Measurements from ENCODE around the gene SEMA5A. TPM values are rescaled to one million over a fixed set of nuclear protein-coding genes. Genes with fewer than 3 reads are reported as not detected.

SEMA5A gene
- total RNA-seq, 2 donors from 2014 or later = 3.4 to 40.2 TPM

- DNase-seq (no peak), ATAC-seq (no peak)
- H3K27me3 ChIP-seq = no peaks in the 10 kb centered on the region
- no peaks in the 10 kb centered on the region for H3K4me1 ChIP-seq
- no peaks in the 10 kb centered on the region for H3K36me3 ChIP-seq (replicated peaks in 1 of 2; ENCODE audit: insufficient read depth in 1 of 2, low read depth in 2 of 2)
- H3K4me3 ChIP-seq = no peak overlapping the region
- no peaks in the 10 kb centered on the region for H3K9me3 ChIP-seq
- TF ChIP-seq POLR2A (IDR thresholded peaks at IDR 0.05) = no peak
- no peak for TF ChIP-seq CTCF (IDR thresholded peaks at IDR 0.05)
- no peak overlapping the region for H3K27ac ChIP-seq
- WGBS, 2 donors = 81 to 86% methylated on average over 2 of the region's 2 CpGs
- intact Hi-C loops (cut with DNase I) = no loop called here
These were observed 11.8 kb upstream of the SEMA5A start for GRCh38 chr5:9557696-9558095.

- Histone ChIP-seq H3K4me3 (no peak overlapping the region), H3K9me3 (no peaks in the 10 kb centered on the region), H3K36me3 (replicated peaks in 1 of 2; ENCODE audit: insufficient read depth in 1 of 2, low read depth in 2 of 2) (peaks cover 0 to 1% of the 10 kb centered on the region in 2 donors), H3K27ac (no peak overlapping the region), H3K27me3 (no peaks in the 10 kb centered on the region), H3K4me1 (no peaks in the 10 kb centered on the region)
- TF ChIP-seq CTCF (IDR thresholded peaks at IDR 0.05) = no peak
- TF ChIP-seq POLR2A (IDR thresholded peaks at IDR 0.05) = no peak
- ATAC-seq = no peak
- WGBS, 2 donors = 91 to 95% methylated on average over 4 of the region's 4 CpGs
- intact Hi-C loops (cut with DNase I) = no loop called here
- DNase-seq = no peak
These were observed 10.1 kb upstream of the SEMA5A start for GRCh38 chr5:9555961-9556360.

GRCh38 chr5:9554122-9554521 lies 8.2 kb upstream of the SEMA5A start:
- no peak for ATAC-seq

GRCh38 chr5:9553561-9553960 lies 7.7 kb upstream of the SEMA5A start:
- WGBS, 2 donors = 89 to 90% methylated on average over 4 of the region's 4 CpGs
- no peak overlapping the region for H3K27ac ChIP-seq
- H3K4me3 ChIP-seq = no peak overlapping the region
- peaks cover 0 to 10% of the 10 kb centered on the region in 2 donors for H3K36me3 ChIP-seq (replicated peaks in 1 of 2; ENCODE audit: insufficient read depth in 1 of 2, low read depth in 2 of 2)
- ATAC-seq = no peak
- DNase-seq = no peak
- H3K9me3 ChIP-seq = no peaks in the 10 kb centered on the region
- TF ChIP-seq POLR2A (IDR thresholded peaks at IDR 0.05) (no peak), CTCF (IDR thresholded peaks at IDR 0.05) (no peak)
- intact Hi-C loops (cut with DNase I) = no loop called here
- no peaks in the 10 kb centered on the region for H3K27me3 ChIP-seq
- no peaks in the 10 kb centered on the region for H3K4me1 ChIP-seq

More at GRCh38 chr5:9554122-9554521, 8.2 kb upstream of the SEMA5A start:
- H3K4me1 ChIP-seq = no peaks in the 10 kb centered on the region
- no peak overlapping the region for H3K4me3 ChIP-seq
- no peaks in the 10 kb centered on the region for H3K27me3 ChIP-seq
- 90 to 95% methylated on average over 5 of the region's 5 CpGs for WGBS, 2 donors
- no peak for DNase-seq
- no peak overlapping the region for H3K27ac ChIP-seq
- H3K9me3 ChIP-seq = no peaks in the 10 kb centered on the region
- TF ChIP-seq CTCF (IDR thresholded peaks at IDR 0.05) (no peak), POLR2A (IDR thresholded peaks at IDR 0.05) (no peak)
- intact Hi-C loops (cut with DNase I) = no loop called here
- peaks cover 0 to 8% of the 10 kb centered on the region in 2 donors for H3K36me3 ChIP-seq (replicated peaks in 1 of 2; ENCODE audit: insufficient read depth in 1 of 2, low read depth in 2 of 2)
